NB4 (cell line): ENCODE data around the gene IL36RN.

Experiments used
- CTCF ChIP-seq: IDR thresholded peaks from one replicate; pipeline ENCODE4 v1.5.1; 2012; ENCODE audit warnings: low read depth, low read length
- TF ChIP-seq, protein P1 (sequence below): IDR thresholded peaks from 2 replicates; pipeline ENCODE4 v1.6.1; 2011; ENCODE audit warnings: low read depth, low read length

DNA sequence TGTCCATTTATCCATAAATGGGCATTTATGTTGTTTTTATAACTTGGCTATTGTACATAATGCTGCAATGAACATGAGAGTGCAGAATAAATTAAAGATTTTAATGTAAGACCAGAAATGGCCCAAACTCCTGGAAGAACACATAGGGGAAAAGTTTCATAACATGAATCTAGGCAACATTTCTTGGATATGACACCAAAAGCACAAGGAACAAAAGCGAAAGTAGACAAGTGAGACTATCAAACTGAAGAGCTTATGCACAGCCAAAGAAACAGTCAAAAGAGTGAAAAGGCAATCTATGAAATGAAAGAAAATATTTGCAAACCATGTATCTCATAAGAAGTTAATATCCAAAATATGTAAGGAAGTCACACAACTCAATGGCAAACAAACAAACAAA is 47.9 kb upstream of the IL36RN start:
- TF ChIP-seq CTCF: no peak
- TF ChIP-seq, protein P1, sequence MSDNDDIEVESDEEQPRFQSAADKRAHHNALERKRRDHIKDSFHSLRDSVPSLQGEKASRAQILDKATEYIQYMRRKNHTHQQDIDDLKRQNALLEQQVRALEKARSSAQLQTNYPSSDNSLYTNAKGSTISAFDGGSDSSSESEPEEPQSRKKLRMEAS: no peak
